ENCODE data around the gene NEURL2. TPM values are rescaled to one million over a fixed set of nuclear protein-coding genes. Genes with fewer than 3 reads are reported as not detected.

NEURL2 gene
- total RNA-seq, 1 experiment from 2014 or later: 2.3 TPM

- no peak overlapping the region for H3K4me2 ChIP-seq (ENCODE audit: low read length)
- no peaks in the 10 kb centered on the region for H3K9me3 ChIP-seq (ENCODE audit: low read length)
- no peak overlapping the region for H3K9ac ChIP-seq (ENCODE audit: low read length)
- no peaks in the 10 kb centered on the region for H3F3A ChIP-seq (ENCODE audit: low read length, unreplicated experiment)
- H4K20me1 ChIP-seq (ENCODE audit: low read length): no peaks in the 10 kb centered on the region
- H3K79me2 ChIP-seq (ENCODE audit: low read length): peaks cover 9% of the 10 kb centered on the region
- H2AFZ ChIP-seq (ENCODE audit: low read length): no peak overlapping the region
- no peak overlapping the region for H3K27ac ChIP-seq (ENCODE audit: low read length)
- ATAC-seq (no peak), DNase-seq (no peak)
- H3K4me3 ChIP-seq (ENCODE audit: low read length): no peak overlapping the region
- no peaks in the 10 kb centered on the region for H3K9me2 ChIP-seq (replicated peaks; ENCODE audit: low read length)
- no TSS peak for BruUV-seq (replicated peaks)
- H3K27me3 ChIP-seq (ENCODE audit: low read length): no peaks in the 10 kb centered on the region
- peaks cover 33% of the 10 kb centered on the region for H3K36me3 ChIP-seq (ENCODE audit: low read depth, low read length)
- H3K4me1 ChIP-seq (ENCODE audit: insufficient read depth, low read length): peaks cover 6% of the 10 kb centered on the region
- ChIA-PET POLR2A (ENCODE audit: unreplicated experiment) (interaction anchor here (0.6 kb wide), 1 partner anchor 39 kb away, joined by 3 read pairs; no protein-coding TSS in a partner anchor), CTCF (no interaction called here)
- intact Hi-C loops (cut with micrococcal nuclease): no loop called here
- TF ChIP-seq EZH2 (IDR thresholded peaks at IDR 0.05; ENCODE audit: low read length, unreplicated experiment): no peak
- no peak for TF ChIP-seq CTCF (conservative IDR thresholded peaks at IDR 0.05; ENCODE audit: low read depth, low read length)
- no peak for TF ChIP-seq EZH2phosphoT487 (IDR thresholded peaks at IDR 0.05; ENCODE audit: borderline replicate concordance, low read length)
Measured at GRCh38 chr20:45841407-45842129, 49.4 kb downstream of the NEURL2 start.

GRCh38 chr20:45840700-45841198, 50.3 kb downstream of the NEURL2 start:
- peaks cover 11% of the 10 kb centered on the region for H3K79me2 ChIP-seq (ENCODE audit: low read length)
- intact Hi-C loops (cut with micrococcal nuclease): no loop called here
- TF ChIP-seq EZH2phosphoT487 (IDR thresholded peaks at IDR 0.05; ENCODE audit: borderline replicate concordance, low read length): no peak
- no peak for TF ChIP-seq CTCF (conservative IDR thresholded peaks at IDR 0.05; ENCODE audit: low read depth, low read length)
- TF ChIP-seq EZH2 (IDR thresholded peaks at IDR 0.05; ENCODE audit: low read length, unreplicated experiment): no peak
- no peak overlapping the region for H3K4me2 ChIP-seq (ENCODE audit: low read length)
- peaks cover 12% of the 10 kb centered on the region for H3K4me1 ChIP-seq (ENCODE audit: insufficient read depth, low read length)
- H3K27ac ChIP-seq (ENCODE audit: low read length): no peak overlapping the region
- H3K9me2 ChIP-seq (replicated peaks; ENCODE audit: low read length): no peaks in the 10 kb centered on the region
- POLR2A ChIA-PET (ENCODE audit: unreplicated experiment): no interaction called here
- DNase-seq (no peak), ATAC-seq (no peak)
- H4K20me1 ChIP-seq (ENCODE audit: low read length): no peaks in the 10 kb centered on the region
- H3K36me3 ChIP-seq (ENCODE audit: low read depth, low read length): peaks cover 33% of the 10 kb centered on the region
- H3K27me3 ChIP-seq (ENCODE audit: low read length): no peaks in the 10 kb centered on the region
- H3F3A ChIP-seq (ENCODE audit: low read length, unreplicated experiment): no peaks in the 10 kb centered on the region
- no peak overlapping the region for H2AFZ ChIP-seq (ENCODE audit: low read length)
- H3K4me3 ChIP-seq (ENCODE audit: low read length): no peak overlapping the region
- no peaks in the 10 kb centered on the region for H3K9me3 ChIP-seq (ENCODE audit: low read length)
- H3K9ac ChIP-seq (ENCODE audit: low read length): no peak overlapping the region
- BruUV-seq (replicated peaks): no TSS peak
- CTCF ChIA-PET: no interaction called here

Other genes with a start within 250 kb of the NEURL2 start
- gene WFDC11, start 221.0 kb downstream of the NEURL2 start, total RNA-seq (2014; rRNA removed): not detected in 2 replicates
- not detected in 2 replicates for gene WFDC13, start 189.2 kb downstream of the NEURL2 start, total RNA-seq (2014; rRNA removed)
- not detected in 2 replicates for gene WFDC10B, start 186.2 kb downstream of the NEURL2 start, total RNA-seq (2014; rRNA removed)
- not detected in 2 replicates for gene SPINT4, start 168.9 kb downstream of the NEURL2 start, total RNA-seq (2014; rRNA removed)
- 3.0 and 6.0 TPM in 2 replicates for gene WFDC3, start 99.3 kb downstream of the NEURL2 start, total RNA-seq (2014; rRNA removed)
- gene DNTTIP1, start 99.3 kb downstream of the NEURL2 start, total RNA-seq (2014; rRNA removed): 187 and 194 TPM in 2 replicates
- 251 and 304 TPM in 2 replicates for gene UBE2C, start 78.6 kb downstream of the NEURL2 start, total RNA-seq (2014; rRNA removed)
- gene TNNC2, start 63.9 kb downstream of the NEURL2 start, total RNA-seq (2014; rRNA removed): not detected in 2 replicates
- gene SNX21, start 57.4 kb downstream of the NEURL2 start, total RNA-seq (2014; rRNA removed): 90.1 and 108 TPM in 2 replicates
- gene ACOT8, start 33.8 kb downstream of the NEURL2 start, total RNA-seq (2014; rRNA removed): 57.4 and 58.8 TPM in 2 replicates
- gene ZSWIM3, start 33.6 kb downstream of the NEURL2 start, total RNA-seq (2014; rRNA removed): 2.1 and 4.2 TPM in 2 replicates
- gene ZSWIM1, start 10.0 kb downstream of the NEURL2 start, total RNA-seq (2014; rRNA removed): 9.4 and 16.3 TPM in 2 replicates
- 0.40 and 0.46 TPM in 2 replicates for gene SPATA25, start 3.6 kb downstream of the NEURL2 start, total RNA-seq (2014; rRNA removed)
- gene CTSA, start 127 bp upstream of the NEURL2 start, total RNA-seq (2014; rRNA removed): 98.0 and 129 TPM in 2 replicates
- gene PLTP, start 20.9 kb upstream of the NEURL2 start, total RNA-seq (2014; rRNA removed): 56.6 and 61.5 TPM in 2 replicates
- gene PCIF1, start 43.5 kb upstream of the NEURL2 start, total RNA-seq (2014; rRNA removed): 18.4 and 20.2 TPM in 2 replicates
- 32.2 and 36.9 TPM in 2 replicates for gene ZNF335, start 81.0 kb upstream of the NEURL2 start, total RNA-seq (2014; rRNA removed)
- gene MMP9, start 117.7 kb upstream of the NEURL2 start, total RNA-seq (2014; rRNA removed): 0.77 and 1.0 TPM in 2 replicates
- 2.4 TPM in 1 of 2 replicates, not detected in the other for gene SLC12A5, start 138.0 kb upstream of the NEURL2 start, total RNA-seq (2014; rRNA removed)
- gene NCOA5, start 198.8 kb upstream of the NEURL2 start, total RNA-seq (2014; rRNA removed): 26.9 and 32.1 TPM in 2 replicates
- 4.6 and 5.0 TPM in 2 replicates for gene CD40, start 227.1 kb upstream of the NEURL2 start, total RNA-seq (2014; rRNA removed)